C4-2B (cell line): Measurements from ENCODE around the gene CCL14.

Source experiments
- H3K27ac ChIP-seq: fragments of 450-650 bp; 2 replicates; pipeline ENCODE4 v1.5.1; 2017
- ZFX ChIP-seq: fragments of 450-650 bp; IDR thresholded peaks from 2 replicates; pipeline ENCODE4 v1.6.1; 2017
- TF ChIP-seq, protein P1 (sequence below): fragments of 450-650 bp; conservative IDR thresholded peaks from 2 replicates; pipeline ENCODE4 v1.5.1; 2017; ENCODE audit warnings: mild to moderate bottlenecking

The CCL14 gene

GRCh38 chr17:35986643-35987042 is at the start of gene CCL14:
CCL14 (minus strand) TSS chr17:35986729; CDS start chr17:35986649, 80 bp downstream.
- TF ChIP-seq ZFX: no peak
- TF ChIP-seq, protein P1, sequence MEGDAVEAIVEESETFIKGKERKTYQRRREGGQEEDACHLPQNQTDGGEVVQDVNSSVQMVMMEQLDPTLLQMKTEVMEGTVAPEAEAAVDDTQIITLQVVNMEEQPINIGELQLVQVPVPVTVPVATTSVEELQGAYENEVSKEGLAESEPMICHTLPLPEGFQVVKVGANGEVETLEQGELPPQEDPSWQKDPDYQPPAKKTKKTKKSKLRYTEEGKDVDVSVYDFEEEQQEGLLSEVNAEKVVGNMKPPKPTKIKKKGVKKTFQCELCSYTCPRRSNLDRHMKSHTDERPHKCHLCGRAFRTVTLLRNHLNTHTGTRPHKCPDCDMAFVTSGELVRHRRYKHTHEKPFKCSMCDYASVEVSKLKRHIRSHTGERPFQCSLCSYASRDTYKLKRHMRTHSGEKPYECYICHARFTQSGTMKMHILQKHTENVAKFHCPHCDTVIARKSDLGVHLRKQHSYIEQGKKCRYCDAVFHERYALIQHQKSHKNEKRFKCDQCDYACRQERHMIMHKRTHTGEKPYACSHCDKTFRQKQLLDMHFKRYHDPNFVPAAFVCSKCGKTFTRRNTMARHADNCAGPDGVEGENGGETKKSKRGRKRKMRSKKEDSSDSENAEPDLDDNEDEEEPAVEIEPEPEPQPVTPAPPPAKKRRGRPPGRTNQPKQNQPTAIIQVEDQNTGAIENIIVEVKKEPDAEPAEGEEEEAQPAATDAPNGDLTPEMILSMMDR: no peak
- H3K27ac ChIP-seq: no peak within 1 kb of the TSS

DNA sequence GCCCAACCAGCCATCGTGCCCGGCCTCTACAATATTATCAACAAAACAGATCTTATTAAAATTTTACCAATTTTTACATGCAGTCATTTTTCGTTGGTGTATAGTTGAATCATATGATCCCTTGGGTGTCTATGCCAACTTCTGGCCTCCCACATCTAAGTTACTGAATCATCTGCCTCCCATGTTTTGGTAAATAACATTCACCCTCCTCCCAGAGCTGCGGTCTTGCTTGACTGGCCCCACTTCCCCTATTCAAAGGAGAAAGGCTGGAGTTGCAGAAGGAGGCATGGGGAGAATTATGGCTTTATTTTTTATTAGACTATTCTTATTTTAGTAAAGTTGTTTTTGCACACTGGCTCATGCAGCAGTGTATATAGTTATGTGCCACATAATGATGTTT is 49.7 kb upstream of the CCL14 start:
- TF ChIP-seq, protein P1: no peak
- TF ChIP-seq ZFX: no peak
- H3K27ac ChIP-seq: no peak overlapping the region

GRCh38 chr17:36034127-36034526 is 47.6 kb upstream of the CCL14 start:
- no peak overlapping the region for H3K27ac ChIP-seq
- no peak for TF ChIP-seq ZFX
- TF ChIP-seq, protein P1: no peak

- TF ChIP-seq ZFX: no peak
- TF ChIP-seq, protein P1: no peak
- no peak overlapping the region for H3K27ac ChIP-seq
These were observed 44.4 kb upstream of the CCL14 start for GRCh38 chr17:36030956-36031355.

GRCh38 chr17:36027761-36028160 is 41.2 kb upstream of the CCL14 start:
- TF ChIP-seq, protein P1: no peak
- no peak for TF ChIP-seq ZFX
- peak overlapping the region; percentile 16; the same call in 1 of the 2 replicates for H3K27ac ChIP-seq

DNA sequence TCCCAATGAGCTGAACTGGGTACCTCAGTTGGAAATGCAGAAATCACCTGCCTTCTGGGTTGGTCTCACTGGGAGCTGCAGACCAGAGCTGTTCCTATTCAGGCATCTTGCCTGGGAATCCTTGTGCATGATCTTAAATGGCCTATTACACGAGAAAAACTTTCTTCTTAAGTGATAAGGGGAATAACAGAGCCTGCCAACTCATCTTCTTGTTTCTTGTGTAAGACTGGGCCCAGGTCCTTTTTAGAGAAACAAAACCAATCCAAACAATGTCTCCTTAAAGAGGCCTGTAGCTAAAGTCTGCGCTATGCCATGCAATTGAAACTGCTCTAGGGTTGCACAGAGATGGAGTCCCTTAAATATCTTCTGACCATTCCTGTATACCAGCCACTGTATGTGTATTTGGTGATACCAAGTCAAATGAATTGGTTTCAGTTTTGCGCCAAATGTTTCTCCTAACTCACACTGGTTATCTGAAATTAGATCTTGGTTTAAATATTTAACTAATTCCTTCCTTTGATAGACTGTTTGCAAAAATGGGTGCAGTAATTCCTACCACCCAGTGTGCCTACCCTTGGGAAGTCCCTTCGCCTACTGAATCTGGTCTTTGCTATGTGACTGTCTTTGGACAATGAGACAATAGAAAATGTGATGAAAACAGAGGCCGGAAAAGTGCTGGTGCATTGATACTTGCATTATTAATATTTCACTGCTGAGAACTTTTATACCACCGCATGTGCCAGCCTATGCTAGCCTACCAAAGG is 37.8 kb upstream of the CCL14 start:
- no peak overlapping the region for H3K27ac ChIP-seq
- TF ChIP-seq, protein P1: no peak
- TF ChIP-seq ZFX: no peak

GRCh38 chr17:36019423-36019822 is 32.9 kb upstream of the CCL14 start:
- no peak overlapping the region for H3K27ac ChIP-seq
- TF ChIP-seq, protein P1: no peak
- TF ChIP-seq ZFX: no peak
